Endothelial cell of umbilical vein (primary cell): ENCODE data around the gene OR2Y1. TPM values are rescaled to one million over a fixed set of nuclear protein-coding genes. Genes with fewer than 3 reads are reported as not detected.

Experiments
- BruUV-seq: library from RNA; stranded (reverse); fragments of 400-500 nt; replicated peaks from 2 replicates; lab custom pipeline; 2021; lab: Mats Ljungman, UMichigan
- CTCF ChIA-PET: fragments of 300-600, 350-600 bp; sonication (Branson Sonifier 250); formaldehyde crosslinking; loops from one replicate; lab custom pipeline; 2021; ENCODE audit warnings: antibody characterized with exemption, inconsistent platforms; lab: Charles Lee
- POLR2A ChIA-PET: fragments of 300-600, 350-600 bp; sonication (Branson Sonifier 250); formaldehyde crosslinking; loops from one replicate; lab custom pipeline; 2021; ENCODE audit warnings: antibody characterized with exemption, inconsistent platforms; lab: Charles Lee
- DNase-seq: peaks from one replicate; pipeline ENCODE4 v3.0.0-alpha.2; 2011; ENCODE audit warnings: low read depth, low spot score
- FAIRE-seq: peaks from 2 replicates; lab custom pipeline; 2011; peaks lifted over from hg19 to GRCh38; lab: Jason Lieb, UNC
- H2AFZ ChIP-seq: 2 replicates; pipeline ENCODE4 v1.6.0; 2012; ENCODE audit warnings: low read depth, low read length, control low read depth, inconsistent platforms
- H3K27ac ChIP-seq: 2 replicates; pipeline ENCODE4 v1.5.1; 2011; ENCODE audit warnings: low read depth, mild to moderate bottlenecking, control low read depth, low read length, moderate library complexity; ENCODE audit not compliant: insufficient read depth
- H3K27me3 ChIP-seq, 2 experiments: 2 replicates each; pipeline versions ENCODE4 v1.6.0 to v1.6.1; 2011; ENCODE audit warnings: low read length in 2 of 2, mixed read lengths in 1 of 2; ENCODE audit not compliant: control insufficient read depth in 2 of 2, insufficient read depth in 2 of 2
- H3K36me3 ChIP-seq, 2 experiments: 2 replicates in 1 of 2; 3 replicates in 1 of 2; pipeline ENCODE4 v1.5.1; 2011; ENCODE audit warnings: low read length in 2 of 2, mild to moderate bottlenecking in 1 of 2, moderate library complexity in 1 of 2; ENCODE audit not compliant: control insufficient read depth in 2 of 2, insufficient read depth in 2 of 2; ENCODE audit errors: extremely low read depth in 1 of 2
- H3K4me1 ChIP-seq: 3 replicates; pipeline ENCODE4 v1.5.1; 2011; ENCODE audit warnings: mild to moderate bottlenecking, low read length; ENCODE audit not compliant: control insufficient read depth, insufficient read depth; ENCODE audit errors: extremely low read depth
- H3K4me2 ChIP-seq: 2 replicates; pipeline ENCODE4 v1.6.1; 2011; ENCODE audit warnings: low read length, control low read depth, mixed read lengths; ENCODE audit not compliant: insufficient read depth
- H3K4me3 ChIP-seq, 3 experiments: fragments of 200-600 bp in 1 of 3; sonication (generic), shearing (Covaris generic) in 1 of 3; replicated peaks in 1 of 3; 2 replicates each; pipeline ENCODE4 v1.5.1; 2011 to 2016; ENCODE audit warnings: control low read depth in 3 of 3, low read length in 3 of 3, mild to moderate bottlenecking in 2 of 3, inconsistent platforms in 1 of 3, low read depth in 1 of 3, moderate library complexity in 1 of 3; ENCODE audit not compliant: insufficient read depth in 1 of 3
- H3K79me2 ChIP-seq: 2 replicates; pipeline ENCODE4 v1.6.0; 2012; ENCODE audit warnings: low read length, inconsistent platforms; ENCODE audit not compliant: control insufficient read depth, insufficient read depth
- H3K9ac ChIP-seq: replicated peaks from 2 replicates; pipeline ENCODE3; 2011; ENCODE audit warnings: low read length, control low read depth; ENCODE audit not compliant: insufficient read depth; ENCODE audit errors: extremely low read depth
- H3K9me1 ChIP-seq: replicated peaks from 3 replicates; pipeline ENCODE4 v1.6.0; 2011; ENCODE audit warnings: mild to moderate bottlenecking, low read length; ENCODE audit not compliant: control insufficient read depth, insufficient read depth; ENCODE audit errors: extremely low read depth
- H3K9me3 ChIP-seq: replicated peaks from 2 replicates; pipeline ENCODE4 v1.5.1; 2012; ENCODE audit warnings: low read length, inconsistent platforms; ENCODE audit not compliant: control insufficient read depth, insufficient read depth
- H4K20me1 ChIP-seq: replicated peaks from 2 replicates; pipeline ENCODE3; 2011; ENCODE audit warnings: mild to moderate bottlenecking, low read length; ENCODE audit not compliant: control insufficient read depth, insufficient read depth; ENCODE audit errors: extremely low read depth
- EZH2 ChIP-seq: IDR thresholded peaks from 2 replicates; pipeline ENCODE4 v1.6.1; 2012; ENCODE audit warnings: borderline replicate concordance, low read depth, mild to moderate bottlenecking, moderate library complexity, low read length, inconsistent platforms; ENCODE audit not compliant: severe bottlenecking
- FOS ChIP-seq: IDR thresholded peaks from 2 replicates; pipeline ENCODE4 v1.6.1; 2011; ENCODE audit warnings: mild to moderate bottlenecking, low read length, moderate library complexity, borderline replicate concordance; ENCODE audit not compliant: insufficient read depth
- GATA2 ChIP-seq: IDR thresholded peaks from 2 replicates; pipeline ENCODE4 v1.7.0; 2011; ENCODE audit warnings: low read depth, mild to moderate bottlenecking, moderate library complexity, mixed read lengths, low read length; ENCODE audit not compliant: insufficient read length, insufficient read depth
- JUN ChIP-seq: IDR thresholded peaks from 2 replicates; pipeline ENCODE4 v1.6.1; 2011; ENCODE audit warnings: borderline replicate concordance, low read depth; ENCODE audit not compliant: insufficient read length, insufficient read depth
- MYC ChIP-seq: IDR thresholded peaks from one replicate; pipeline ENCODE4 v1.6.1; 2011; ENCODE audit warnings: mild to moderate bottlenecking, low read depth, low read length
- POLR2A ChIP-seq: IDR thresholded peaks from 2 replicates; pipeline ENCODE4 v1.6.1; 2012; ENCODE audit warnings: low read depth, mild to moderate bottlenecking, control low read depth, low read length
- POLR2AphosphoS5 ChIP-seq: IDR thresholded peaks from 2 replicates; pipeline ENCODE4 v1.6.1; 2012; ENCODE audit warnings: low read depth, mild to moderate bottlenecking, control low read depth, low read length, moderate library complexity; ENCODE audit not compliant: insufficient read depth
- dilution Hi-C: fragments of 300-500 bp; cut with MboI; formaldehyde crosslinking; loops from one replicate; pipeline ENCODE4 v1.15.0; 2019; ENCODE audit warnings: low sequenced_read_pairs; ENCODE audit not compliant: extremely low pct_ligation_motif_present
- intact Hi-C: fragments of 100-400 bp; cut with micrococcal nuclease; formaldehyde crosslinking; loops from one replicate; pipeline ENCODE4 v1.10.0; 2022
- polyA plus RNA-seq, 4 experiments: library from polyadenylated mRNA; depleted of rRNA in 3 of 4; stranded (reverse) in 3 of 4; unstranded in 1 of 4; fragments of >200 nt; gene quantifications; 2 replicates each; pipeline versions ENCODE4 v1.2.1 to v1.2.3, GENCODE V29; 2011 to 2012; ENCODE audit warnings: missing spikeins in 1 of 4
- total RNA-seq: library from RNA; stranded (reverse); gene quantifications from 2 replicates; pipeline ENCODE4 v1.2.3, GENCODE V29; 2021
- TF ChIP-seq, protein P1 (sequence below), 2 donors: IDR thresholded peaks; 1 replicate in 1 of 2; 2 replicates in 1 of 2; pipeline ENCODE4 v1.5.1; 2011; ENCODE audit warnings: low read length in 2 of 2, mild to moderate bottlenecking in 2 of 2, moderate library complexity in 2 of 2, control low read depth in 1 of 2, inconsistent platforms in 1 of 2, low read depth in 1 of 2; ENCODE audit not compliant: insufficient read depth in 1 of 2; ENCODE audit errors: extremely low read depth in 1 of 2
- TF ChIP-seq, protein P2 (sequence below): IDR thresholded peaks from 2 replicates; pipeline ENCODE4 v1.6.1; 2011; ENCODE audit not compliant: insufficient read depth, insufficient read length

OR2Y1 gene
- total and polyA plus RNA-seq, 2 donors (not counting 3 experiments of a cell fraction or from before 2014, with no cell fraction given), result not detected

DNA sequence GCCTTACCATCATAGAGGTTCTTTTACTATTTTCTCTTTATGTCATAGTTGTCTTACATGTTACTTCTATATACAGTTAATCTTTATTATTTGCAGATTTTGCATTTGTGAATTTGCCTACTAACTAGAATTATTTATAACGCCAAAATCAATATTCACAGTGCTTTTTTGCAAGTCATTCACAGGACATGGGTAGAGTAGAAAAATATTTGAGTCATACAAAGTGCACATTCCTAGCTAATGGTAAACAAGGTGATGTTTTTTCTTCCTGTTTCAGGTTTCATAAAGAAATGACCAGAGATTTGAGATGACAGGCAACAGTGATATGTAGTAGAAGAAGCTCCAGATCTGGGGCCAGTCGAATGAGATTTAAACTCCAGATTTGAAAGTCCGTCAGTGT, 30.0 kb upstream of the OR2Y1 start:
- no peaks in the 10 kb centered on the region for H3K36me3 ChIP-seq
- no peaks in the 10 kb centered on the region for H3K79me2 ChIP-seq
- no TSS peak for BruUV-seq
- ChIA-PET POLR2A (no interaction called here), CTCF (no interaction called here)
- dilution Hi-C loops, result no loop called here
- H3K4me2 ChIP-seq, result no peak overlapping the region
- no peaks in the 10 kb centered on the region for H4K20me1 ChIP-seq
- intact Hi-C loops, result no loop called here
- no peaks in the 10 kb centered on the region for H3K9me3 ChIP-seq
- H3K9ac ChIP-seq, result no peak overlapping the region
- FAIRE-seq (no peak), DNase-seq (no peak)
- H3K27ac ChIP-seq, result no peak overlapping the region
- H3K9me1 ChIP-seq, result no peaks in the 10 kb centered on the region
- no peaks in the 10 kb centered on the region for H3K27me3 ChIP-seq
- no peak overlapping the region for H3K4me3 ChIP-seq
- TF ChIP-seq FOS, result no peak
- TF ChIP-seq GATA2, result no peak
- TF ChIP-seq, protein P1, sequence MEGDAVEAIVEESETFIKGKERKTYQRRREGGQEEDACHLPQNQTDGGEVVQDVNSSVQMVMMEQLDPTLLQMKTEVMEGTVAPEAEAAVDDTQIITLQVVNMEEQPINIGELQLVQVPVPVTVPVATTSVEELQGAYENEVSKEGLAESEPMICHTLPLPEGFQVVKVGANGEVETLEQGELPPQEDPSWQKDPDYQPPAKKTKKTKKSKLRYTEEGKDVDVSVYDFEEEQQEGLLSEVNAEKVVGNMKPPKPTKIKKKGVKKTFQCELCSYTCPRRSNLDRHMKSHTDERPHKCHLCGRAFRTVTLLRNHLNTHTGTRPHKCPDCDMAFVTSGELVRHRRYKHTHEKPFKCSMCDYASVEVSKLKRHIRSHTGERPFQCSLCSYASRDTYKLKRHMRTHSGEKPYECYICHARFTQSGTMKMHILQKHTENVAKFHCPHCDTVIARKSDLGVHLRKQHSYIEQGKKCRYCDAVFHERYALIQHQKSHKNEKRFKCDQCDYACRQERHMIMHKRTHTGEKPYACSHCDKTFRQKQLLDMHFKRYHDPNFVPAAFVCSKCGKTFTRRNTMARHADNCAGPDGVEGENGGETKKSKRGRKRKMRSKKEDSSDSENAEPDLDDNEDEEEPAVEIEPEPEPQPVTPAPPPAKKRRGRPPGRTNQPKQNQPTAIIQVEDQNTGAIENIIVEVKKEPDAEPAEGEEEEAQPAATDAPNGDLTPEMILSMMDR (IDR thresholded peaks at IDR 0.05; ENCODE audit: extremely low read depth in 1 of 2, insufficient read depth in 1 of 2, low read depth in 1 of 2, low read length in 2 of 2), result no peak
- TF ChIP-seq, protein P2, sequence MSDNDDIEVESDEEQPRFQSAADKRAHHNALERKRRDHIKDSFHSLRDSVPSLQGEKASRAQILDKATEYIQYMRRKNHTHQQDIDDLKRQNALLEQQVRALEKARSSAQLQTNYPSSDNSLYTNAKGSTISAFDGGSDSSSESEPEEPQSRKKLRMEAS, result no peak
- no peak for TF ChIP-seq POLR2AphosphoS5
- H3K4me1 ChIP-seq, result no peaks in the 10 kb centered on the region
- H2AFZ ChIP-seq, result no peak overlapping the region

DNA sequence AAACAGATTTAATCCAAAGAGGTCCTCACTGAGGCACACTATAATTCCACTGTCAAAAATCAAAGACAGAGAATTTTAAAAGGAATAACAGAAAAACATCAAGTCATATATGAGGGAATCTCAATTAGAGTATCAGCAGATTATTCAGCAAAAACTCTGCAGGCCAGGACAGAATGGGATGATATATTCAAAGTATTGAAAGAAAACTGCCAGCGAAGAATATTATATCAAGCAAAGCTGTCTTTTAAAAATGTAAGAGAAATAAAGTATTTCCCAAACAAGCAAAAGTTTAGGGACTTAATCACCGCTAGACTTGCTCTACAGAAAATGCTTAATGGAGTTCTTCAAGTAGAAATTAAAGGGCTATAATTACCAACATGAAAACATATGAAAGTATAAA, 15.7 kb upstream of the OR2Y1 start:
- H3K4me2 ChIP-seq, result no peak overlapping the region
- DNase-seq (no peak), FAIRE-seq (no peak)
- intact Hi-C loops (no loop called here), dilution Hi-C loops (no loop called here)
- H3K4me3 ChIP-seq, result no peak overlapping the region
- H3K9ac ChIP-seq, result no peak overlapping the region
- H2AFZ ChIP-seq, result no peak overlapping the region
- H3K79me2 ChIP-seq, result no peaks in the 10 kb centered on the region
- CTCF ChIA-PET, result interaction anchor here (1.1 to 1.5 kb wide), 2 partner anchors 37 to 47 kb away, joined by 3 read pairs; no protein-coding TSS in a partner anchor
- BruUV-seq, result no TSS peak
- H3K36me3 ChIP-seq, result no peaks in the 10 kb centered on the region
- H3K4me1 ChIP-seq, result no peaks in the 10 kb centered on the region
- no peaks in the 10 kb centered on the region for H3K9me1 ChIP-seq
- H3K27ac ChIP-seq, result no peak overlapping the region
- TF ChIP-seq, protein P1 (IDR thresholded peaks at IDR 0.05; ENCODE audit: extremely low read depth in 1 of 2, insufficient read depth in 1 of 2, low read depth in 1 of 2, low read length in 2 of 2), result no peak
- TF ChIP-seq POLR2A, result no peak
- TF ChIP-seq GATA2, result no peak
- TF ChIP-seq, protein P2, result no peak
- no peak for TF ChIP-seq JUN
- TF ChIP-seq EZH2, result no peak
- no peak for TF ChIP-seq FOS
- TF ChIP-seq POLR2AphosphoS5, result no peak
- no peak for TF ChIP-seq MYC
- H3K27me3 ChIP-seq, result no peaks in the 10 kb centered on the region
- POLR2A ChIA-PET, result no interaction called here
- no peaks in the 10 kb centered on the region for H3K9me3 ChIP-seq
- H4K20me1 ChIP-seq, result no peaks in the 10 kb centered on the region
